ENCODE results near the gene GRIK4. TPM values are rescaled to one million over a fixed set of nuclear protein-coding genes. Genes with fewer than 3 reads are reported as not detected.

GRIK4 gene
- total RNA-seq, 2 experiments from 2014 or later, result not detected

DNA sequence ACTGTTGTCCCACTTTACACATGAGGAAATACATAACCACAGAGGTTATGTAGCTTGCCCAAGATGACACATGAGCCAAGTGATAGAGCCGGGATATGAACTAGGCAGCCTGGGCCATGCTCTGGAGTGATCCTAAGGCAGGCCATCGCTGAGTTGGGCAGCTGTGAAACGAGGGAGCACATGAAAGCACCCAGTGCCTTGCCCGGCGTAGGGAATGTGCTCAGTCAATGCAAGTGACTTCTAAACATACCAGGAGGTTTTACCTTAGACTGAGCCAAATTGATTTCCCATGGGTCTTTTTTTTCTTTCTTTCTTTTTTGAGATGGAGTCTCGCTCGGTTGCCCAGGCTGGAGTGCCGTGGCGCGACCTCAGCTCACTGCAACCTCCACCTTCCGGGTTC, 10.5 kb downstream of the GRIK4 start:
- H3K4me1 Mint-ChIP-seq (ENCODE audit: low read depth), result no peaks in the 10 kb centered on the region
- Histone ChIP-seq H3K27ac (ENCODE audit: low read depth in 1 of 2, low read length in 2 of 2) (no peak overlapping the region), H3K9me3 (ENCODE audit: control insufficient read depth in 1 of 2, insufficient read depth in 1 of 2, low read length in 2 of 2) (peaks cover 0 to under 1% of the 10 kb centered on the region in 2 experiments), H3K4me1 (ENCODE audit: insufficient read depth, low read length) (no peaks in the 10 kb centered on the region), H3K27me3 (ENCODE audit: control insufficient read depth in 1 of 2, insufficient read depth in 2 of 2, low read length in 2 of 2) (peaks cover 4 to 6% of the 10 kb centered on the region in 2 experiments), H3K4me3 (ENCODE audit: low read length) (no peak overlapping the region), H3K36me3 (ENCODE audit: insufficient read depth, low read length) (no peaks in the 10 kb centered on the region)
- DNase-seq (no peak), ATAC-seq (ENCODE audit: poor library complexity) (no peak)
- no peaks in the 10 kb centered on the region for H3K9me3 Mint-ChIP-seq
- intact Hi-C loops (cut with DNase I, micrococcal nuclease), result no loop called here
- H3K27me3 Mint-ChIP-seq, result peaks cover 51% of the 10 kb centered on the region
- TF ChIP-seq CTCF (IDR thresholded peaks at IDR 0.05), result no peak
- H3K36me3 Mint-ChIP-seq (ENCODE audit: low read depth), result no peaks in the 10 kb centered on the region
- H3K4me3 Mint-ChIP-seq, result no peak overlapping the region
- H3K27ac Mint-ChIP-seq, result no peak overlapping the region
- ChIA-PET POLR2A (no interaction called here), CTCF (no interaction called here)

GRCh38 chr11:120522736-120523135, 11.2 kb downstream of the GRIK4 start:
- DNase-seq (peak in 1 of 14 experiments; percentile 8), ATAC-seq (ENCODE audit: poor library complexity) (no peak)
- H3K27ac ChIP-seq (ENCODE audit: low read depth in 1 of 2, low read length in 2 of 2), result no peak overlapping the region
- H3K27me3 ChIP-seq (ENCODE audit: control insufficient read depth in 1 of 2, insufficient read depth in 2 of 2, low read length in 2 of 2), result peaks cover 0 to 5% of the 10 kb centered on the region in 2 experiments
- no peaks in the 10 kb centered on the region for H3K36me3 Mint-ChIP-seq (ENCODE audit: low read depth)
- TF ChIP-seq CTCF (IDR thresholded peaks at IDR 0.05), result no peak
- H3K27ac Mint-ChIP-seq, result no peak overlapping the region
- intact Hi-C loops (cut with DNase I, micrococcal nuclease), result no loop called here
- no peaks in the 10 kb centered on the region for H3K4me1 Mint-ChIP-seq (ENCODE audit: low read depth)
- H3K27me3 Mint-ChIP-seq, result peaks cover 44% of the 10 kb centered on the region
- H3K4me3 ChIP-seq (ENCODE audit: low read length), result no peak overlapping the region
- no peaks in the 10 kb centered on the region for H3K36me3 ChIP-seq (ENCODE audit: insufficient read depth, low read length)
- ChIA-PET CTCF (no interaction called here), POLR2A (no interaction called here)
- no peak overlapping the region for H3K4me3 Mint-ChIP-seq
- no peaks in the 10 kb centered on the region for H3K9me3 Mint-ChIP-seq
- H3K4me1 ChIP-seq (ENCODE audit: insufficient read depth, low read length), result no peaks in the 10 kb centered on the region
- peaks cover 0 to 7% of the 10 kb centered on the region in 2 experiments for H3K9me3 ChIP-seq (ENCODE audit: control insufficient read depth in 1 of 2, insufficient read depth in 1 of 2, low read length in 2 of 2)

- Histone ChIP-seq H3K4me1 (ENCODE audit: insufficient read depth, low read length) (no peaks in the 10 kb centered on the region), H3K4me3 (ENCODE audit: low read length) (no peak overlapping the region), H3K36me3 (ENCODE audit: insufficient read depth, low read length) (no peaks in the 10 kb centered on the region), H3K27ac (ENCODE audit: low read depth in 1 of 2, low read length in 2 of 2) (no peak overlapping the region), H3K27me3 (ENCODE audit: control insufficient read depth in 1 of 2, insufficient read depth in 2 of 2, low read length in 2 of 2) (peaks cover 0 to 6% of the 10 kb centered on the region in 2 experiments), H3K9me3 (ENCODE audit: control insufficient read depth in 1 of 2, insufficient read depth in 1 of 2, low read length in 2 of 2) (peaks cover 0 to 7% of the 10 kb centered on the region in 2 experiments)
- Mint-ChIP-seq H3K27ac (no peak overlapping the region), H3K4me1 (ENCODE audit: low read depth) (no peaks in the 10 kb centered on the region), H3K9me3 (no peaks in the 10 kb centered on the region), H3K4me3 (no peak overlapping the region), H3K36me3 (ENCODE audit: low read depth) (no peaks in the 10 kb centered on the region), H3K27me3 (peaks cover 39% of the 10 kb centered on the region)
- CTCF ChIA-PET, result no interaction called here
- no peak for ATAC-seq (ENCODE audit: poor library complexity)
- intact Hi-C loops (cut with DNase I, micrococcal nuclease), result no loop called here
- TF ChIP-seq CTCF (IDR thresholded peaks at IDR 0.05), result no peak
- POLR2A ChIA-PET, result no interaction called here
- no peak for DNase-seq
Observed at GRCh38 chr11:120523196-120523595, 11.6 kb downstream of the GRIK4 start.

Data from CD4-positive, alpha-beta T cell (primary cell).